GM19023 (cell line): ENCODE data around the gene KIR3DL1.
"Not testable (repeated sequence)": the region's sequence is repeated elsewhere in the genome, so short reads cannot be mapped to it uniquely, and the experiment has no call there.

Experiments
- ATAC-seq: cut with Tn5 transposase; IDR thresholded peaks from one replicate; pipeline ENCODE4 v1.9.1; 2021; ENCODE audit warnings: mild to moderate bottlenecking, moderate library complexity; ENCODE audit not compliant: unreplicated experiment

The KIR3DL1 gene

GRCh38 chr19:54816251-54816650 is at the start of gene KIR3DL1:
Gene KIR3DL1 (plus strand): TSS chr19:54816468.
- not testable (repeated sequence) for ATAC-seq

- not testable (repeated sequence) for ATAC-seq
These were observed 46.6 kb upstream of the KIR3DL1 start, which contains the start of gene KIR2DL1 for GRCh38 chr19:54769646-54770045. Gene KIR2DL1 (plus strand): TSS chr19:54769793. CDS start chr19:54769851, 58 bp downstream.

GRCh38 chr19:54770511-54770910 is 45.8 kb upstream of the KIR3DL1 start:
- ATAC-seq: not testable (repeated sequence)

- ATAC-seq: not testable (repeated sequence)
These were observed 45.0 kb upstream of the KIR3DL1 start for GRCh38 chr19:54771018-54771960.

- ATAC-seq: not testable (repeated sequence)
These were observed 43.6 kb upstream of the KIR3DL1 start for GRCh38 chr19:54772666-54773065.

- ATAC-seq: not testable (repeated sequence)
These were observed 41.0 kb upstream of the KIR3DL1 start for GRCh38 chr19:54775095-54775815.

GRCh38 chr19:54775830-54776229 is 40.4 kb upstream of the KIR3DL1 start:
- not testable (repeated sequence) for ATAC-seq

- ATAC-seq: not testable (repeated sequence)
These were observed 38.4 kb upstream of the KIR3DL1 start for GRCh38 chr19:54777851-54778250.

GRCh38 chr19:54778896-54779295 is 37.4 kb upstream of the KIR3DL1 start:
- ATAC-seq: not testable (repeated sequence)

- ATAC-seq: not testable (repeated sequence)
These were observed 33.4 kb upstream of the KIR3DL1 start for GRCh38 chr19:54782916-54783315.

GRCh38 chr19:54786091-54786723 is 30.1 kb upstream of the KIR3DL1 start:
- ATAC-seq: not testable (repeated sequence)

- ATAC-seq: not testable (repeated sequence)
These were observed 28.1 kb upstream of the KIR3DL1 start for GRCh38 chr19:54788154-54788553.

GRCh38 chr19:54790711-54791110 is 25.6 kb upstream of the KIR3DL1 start:
- no peak for ATAC-seq

GRCh38 chr19:54791476-54791875 is 24.8 kb upstream of the KIR3DL1 start:
- ATAC-seq: no peak

GRCh38 chr19:54792814-54793213 is 23.5 kb upstream of the KIR3DL1 start:
- ATAC-seq: no peak

- no peak for ATAC-seq
These were observed 20.5 kb upstream of the KIR3DL1 start for GRCh38 chr19:54795758-54796157.

- no peak for ATAC-seq
These were observed 12.9 kb upstream of the KIR3DL1 start, which contains the start of gene KIR2DL4 for GRCh38 chr19:54803410-54803809. Gene KIR2DL4 (plus strand): TSS chr19:54803610. CDS start chr19:54803652, 42 bp downstream.

- no peak for ATAC-seq
These were observed 12.2 kb upstream of the KIR3DL1 start for GRCh38 chr19:54804101-54804500.

- ATAC-seq: no peak
These were observed 11.7 kb upstream of the KIR3DL1 start for GRCh38 chr19:54804571-54804970.

- no peak for ATAC-seq
These were observed 10.4 kb upstream of the KIR3DL1 start for GRCh38 chr19:54805665-54806515.
